Stimulated activated CD8-positive, alpha-beta memory T cell treated with anti-CD3 and anti-CD28 coated beads, Interleukin-2, amount 100 ng/mL, for 48 hours (primary cell): ENCODE data around the gene UTP11.

ENCODE experiments used
- DNase-seq, 2 donors: peaks; one replicate each; pipeline ENCODE4 v3.0.0-alpha.2; 2020; ENCODE audit warnings: low read depth in 2 of 2

The UTP11 gene

DNA sequence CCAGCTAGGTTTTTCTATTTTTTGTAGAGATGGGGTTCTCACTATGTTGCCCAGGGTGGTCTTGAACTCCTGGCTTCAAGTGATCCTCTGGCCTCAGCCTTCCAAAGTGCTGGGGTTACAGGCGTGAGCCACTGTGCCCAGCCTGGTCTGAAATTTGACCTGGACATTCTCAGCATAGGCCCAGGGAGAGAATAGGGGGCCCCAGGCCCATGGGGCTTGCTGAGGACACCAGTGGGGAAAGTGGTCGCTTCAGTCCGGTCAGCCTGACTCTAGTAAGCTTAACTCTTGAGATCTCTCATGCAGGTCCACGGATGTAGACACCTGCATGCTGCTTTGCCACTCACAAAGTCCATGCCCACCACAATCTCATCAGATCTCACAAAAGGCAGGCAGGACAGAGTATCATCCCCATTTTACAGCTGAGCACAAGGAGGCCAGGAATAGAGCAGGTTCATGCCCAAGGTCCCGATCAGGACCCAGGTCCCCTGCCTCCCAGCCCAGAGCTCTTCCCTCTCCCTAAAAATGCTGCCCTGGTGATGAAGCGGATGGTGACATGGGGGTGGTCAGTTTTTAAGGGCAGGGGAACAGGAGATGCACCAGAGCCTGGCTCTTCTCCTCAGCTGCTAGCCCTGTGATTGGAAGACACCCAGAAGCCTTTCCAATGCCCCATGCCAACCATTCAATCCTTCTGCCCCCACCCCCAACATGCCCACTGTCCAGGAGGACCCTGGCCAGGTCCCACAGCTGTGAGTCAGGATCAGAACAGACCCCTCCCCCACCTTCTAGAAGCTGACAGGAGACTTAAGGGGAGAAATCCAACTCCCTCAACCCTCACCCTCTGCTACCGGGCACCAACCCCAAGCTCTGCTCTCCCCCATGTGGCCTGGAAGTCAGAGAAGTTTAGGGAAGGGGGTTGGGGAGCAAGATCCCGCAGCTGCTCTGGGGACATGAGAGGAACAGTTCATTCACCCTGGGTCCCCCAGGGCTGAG, 9.0 kb upstream of the UTP11 start:
- DNase-seq = no peak

DNA sequence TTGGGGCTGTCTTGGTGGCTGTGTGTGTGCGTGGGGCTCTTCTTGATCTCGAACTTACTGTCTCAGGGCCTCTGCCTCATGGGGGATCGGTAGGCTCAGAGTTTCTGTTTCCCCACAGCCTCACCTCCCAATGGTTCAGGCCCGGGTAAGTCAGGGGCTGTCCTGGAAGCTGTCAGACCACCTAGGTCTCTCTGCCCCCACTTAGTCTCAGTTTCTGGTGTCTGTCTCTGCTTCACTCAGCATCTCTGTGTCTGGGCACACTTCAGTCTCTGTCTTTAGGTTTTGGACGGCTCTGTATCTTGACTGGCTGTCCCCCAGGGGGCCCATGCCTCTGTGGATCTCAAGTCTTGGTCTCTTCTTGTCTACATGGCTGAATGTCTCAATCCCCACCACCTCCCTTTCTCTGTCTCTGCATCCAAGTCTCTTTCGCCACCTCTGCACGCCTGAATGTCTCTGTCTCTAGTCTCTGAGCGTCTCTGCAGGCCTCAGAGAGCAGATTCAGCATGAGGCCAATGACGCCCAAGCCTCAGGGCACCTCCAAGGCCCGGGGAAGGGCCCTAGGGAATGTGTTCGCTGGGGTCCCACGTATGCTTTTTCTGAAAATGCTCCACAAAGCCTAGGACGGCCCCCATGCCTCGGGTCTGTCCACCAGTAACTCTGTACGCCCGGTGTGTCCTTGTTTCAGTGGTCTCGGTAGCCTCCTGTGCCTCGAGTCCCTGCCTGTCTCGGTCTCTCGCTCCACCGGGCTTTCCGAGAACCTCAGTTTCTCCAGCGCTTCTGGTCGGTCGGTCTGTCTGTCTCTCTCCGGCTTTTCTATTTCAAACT, 8.0 kb upstream of the UTP11 start:
- no peak for DNase-seq

DNA sequence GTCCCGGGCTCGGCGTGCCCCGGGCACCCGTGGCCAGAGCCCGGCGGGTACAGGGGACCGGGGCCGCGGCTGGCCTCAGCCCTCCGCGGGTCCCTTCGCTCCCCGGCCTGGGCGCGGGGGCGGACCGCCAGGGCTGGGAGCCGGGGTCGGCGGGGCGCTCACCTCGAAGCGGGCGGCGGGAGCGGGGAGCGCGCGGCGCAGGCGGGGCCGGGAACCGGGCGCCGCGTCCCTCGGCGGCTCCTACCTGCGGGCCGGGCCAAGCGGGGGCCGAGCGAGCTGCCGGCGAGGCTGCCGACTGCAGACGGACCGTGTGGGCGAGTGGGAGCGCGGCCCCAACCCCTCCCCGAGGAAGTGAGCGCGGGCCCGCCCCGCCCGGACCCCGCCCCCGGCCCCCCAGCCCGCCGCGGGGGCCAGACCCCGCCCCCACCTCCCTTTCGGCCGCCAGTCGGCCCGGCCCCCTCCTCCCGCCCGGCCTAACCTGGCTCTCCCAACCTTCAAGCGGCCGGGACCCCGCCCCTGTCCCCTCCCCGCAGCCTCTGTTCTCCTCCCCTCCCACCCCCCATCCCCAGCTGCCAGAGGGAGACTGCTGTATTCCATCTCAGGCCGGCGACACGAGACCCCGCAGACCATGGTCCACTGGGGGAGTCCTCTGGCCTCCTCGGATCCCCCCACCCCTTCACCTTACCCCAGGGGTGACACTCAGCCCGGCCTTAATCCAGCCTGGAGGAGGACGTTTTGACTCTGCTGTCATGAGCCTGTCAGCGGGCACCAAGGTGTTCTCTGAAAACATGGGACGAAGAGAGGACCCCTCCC, 7.1 kb upstream of the UTP11 start, which contains the start of gene FHL3:
TSS of gene FHL3 (minus strand) at position 320 of the 813 bp plus-strand sequence. CDS start 6,102 bp downstream, outside the sequence.
- DNase-seq = peak in 1 of 2 donors; percentile 46

DNA sequence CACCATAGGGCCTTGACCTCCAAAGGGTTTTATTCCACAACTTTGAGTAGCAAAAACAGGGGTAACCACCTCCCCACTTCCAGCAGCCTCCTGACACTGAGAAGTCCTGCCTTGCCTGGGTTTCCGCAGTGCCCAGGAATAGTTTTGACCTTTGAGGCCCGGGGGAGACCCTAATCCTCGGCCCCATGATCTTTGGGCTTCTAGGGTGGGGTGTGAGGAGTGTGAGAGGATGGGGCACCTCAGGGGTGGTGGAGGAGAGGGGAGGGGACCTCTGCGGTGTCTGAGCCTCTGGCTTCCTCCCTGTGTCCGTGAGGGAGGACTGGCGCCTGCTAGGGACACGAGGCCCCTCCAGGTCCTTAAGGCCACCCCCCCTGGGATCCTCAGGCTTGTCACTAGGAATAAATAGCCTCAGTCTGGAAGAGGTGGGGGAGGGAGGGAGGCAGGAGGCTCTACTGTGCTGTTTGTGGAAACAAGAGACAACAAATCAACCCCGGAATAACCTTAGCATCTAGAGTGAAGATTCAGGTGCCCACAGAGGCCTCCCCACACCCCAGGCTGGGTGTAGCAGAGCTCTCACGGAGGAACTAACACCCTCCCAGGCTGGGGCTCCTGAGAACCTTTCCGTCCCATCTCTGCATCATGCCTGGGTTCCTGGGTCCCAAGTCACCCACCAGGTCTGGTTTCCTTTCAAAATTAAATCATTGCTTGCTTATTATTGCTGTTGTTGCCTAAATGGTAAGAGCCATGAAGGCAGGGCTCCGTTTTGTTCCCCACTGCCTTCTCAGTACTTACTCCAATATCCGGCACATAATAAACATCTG, 6.3 kb upstream of the UTP11 start:
- no peak for DNase-seq

DNA sequence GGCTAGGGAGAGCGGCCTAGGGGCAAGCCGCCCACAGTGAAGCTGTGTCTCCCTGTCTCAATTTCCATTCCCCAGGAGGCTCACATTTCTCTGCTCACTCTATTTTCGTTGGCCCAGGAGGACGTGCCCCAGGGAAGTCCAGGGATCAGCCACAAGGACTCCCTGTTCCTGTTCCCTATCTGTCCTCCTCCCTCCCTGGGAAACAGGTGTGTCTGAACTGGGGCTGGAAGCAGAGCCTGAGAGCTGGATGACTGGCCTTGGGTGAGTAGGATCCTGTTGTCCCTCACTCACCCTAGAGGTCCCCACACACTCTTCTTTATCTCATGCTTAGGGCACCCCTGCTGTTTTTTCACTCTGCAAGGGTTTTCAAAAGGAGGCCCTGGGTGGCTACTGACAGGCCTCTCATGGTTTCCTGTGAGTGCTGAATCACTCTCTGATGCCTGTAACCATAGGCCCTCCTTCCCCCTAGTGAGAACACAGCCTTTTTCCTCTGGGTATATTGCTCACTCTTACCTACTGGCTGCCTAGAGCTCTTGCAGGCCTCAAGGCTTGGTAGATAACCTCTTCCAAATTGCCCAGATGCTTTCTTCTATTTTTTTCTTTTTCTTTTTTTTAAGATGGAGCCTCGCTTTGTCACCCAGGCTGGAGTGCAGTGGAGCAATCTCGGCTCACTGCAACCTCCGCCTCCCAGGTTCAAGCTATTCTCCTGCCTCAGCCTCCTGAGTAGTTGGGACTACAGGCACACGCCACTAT, 3.3 kb upstream of the UTP11 start:
- DNase-seq = peak in 1 of 2 donors; percentile 34

DNA sequence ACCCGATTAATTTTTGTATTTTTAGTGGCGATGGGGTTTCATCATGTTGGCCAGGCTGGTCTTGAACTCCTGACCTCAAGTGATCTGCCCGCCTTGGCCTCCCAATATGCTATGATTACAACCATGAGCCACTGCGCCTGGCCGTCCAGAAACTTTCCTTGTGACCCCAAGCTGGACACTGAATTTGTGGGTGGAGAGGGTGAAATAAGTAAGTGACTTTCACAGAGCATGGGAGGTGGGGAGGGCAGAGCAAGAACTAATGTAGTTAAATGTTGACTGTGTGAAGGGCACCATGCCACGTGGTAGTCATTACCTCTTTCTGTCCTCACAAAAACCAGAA, 2.7 kb upstream of the UTP11 start:
- DNase-seq = no peak

DNA sequence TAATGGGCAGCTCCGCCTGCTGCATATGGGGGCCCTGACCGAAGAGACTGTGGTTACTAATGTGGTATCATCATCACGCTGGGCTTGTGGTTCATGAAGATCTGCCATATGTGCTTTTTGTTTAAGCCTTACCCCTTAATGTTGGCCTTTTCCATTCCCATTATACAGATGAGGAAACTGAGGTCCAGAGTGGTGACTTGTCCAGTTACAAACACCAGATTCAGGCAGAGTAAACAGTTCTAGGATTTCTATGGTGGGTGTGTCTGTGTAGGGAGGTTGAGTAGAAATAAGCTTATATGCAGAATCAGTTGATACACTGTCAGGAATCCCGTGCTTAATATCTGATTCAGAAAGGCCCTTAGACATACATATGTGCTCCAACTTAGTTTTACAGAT, 691 bp downstream of the UTP11 start:
- DNase-seq = no peak

DNA sequence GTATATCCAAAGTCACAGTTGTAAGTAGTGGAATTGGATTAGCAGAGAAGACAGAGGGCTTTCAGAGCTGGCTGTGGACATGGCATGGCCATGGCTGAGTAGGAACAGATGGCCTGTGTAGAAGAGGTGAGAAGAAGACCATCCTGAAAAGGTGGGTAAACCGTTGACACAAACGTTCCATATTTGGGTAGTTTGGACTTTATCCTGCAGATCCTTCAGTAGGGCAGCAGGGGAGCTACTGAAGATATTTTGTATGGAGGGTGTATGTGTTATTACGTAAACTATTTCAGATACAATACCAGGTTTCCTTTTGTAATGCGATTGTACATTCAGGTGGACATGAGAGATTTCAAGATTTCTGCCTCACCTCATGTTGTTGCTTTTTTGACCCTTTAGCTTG, 1.6 kb downstream of the UTP11 start:
- no peak for DNase-seq

DNA sequence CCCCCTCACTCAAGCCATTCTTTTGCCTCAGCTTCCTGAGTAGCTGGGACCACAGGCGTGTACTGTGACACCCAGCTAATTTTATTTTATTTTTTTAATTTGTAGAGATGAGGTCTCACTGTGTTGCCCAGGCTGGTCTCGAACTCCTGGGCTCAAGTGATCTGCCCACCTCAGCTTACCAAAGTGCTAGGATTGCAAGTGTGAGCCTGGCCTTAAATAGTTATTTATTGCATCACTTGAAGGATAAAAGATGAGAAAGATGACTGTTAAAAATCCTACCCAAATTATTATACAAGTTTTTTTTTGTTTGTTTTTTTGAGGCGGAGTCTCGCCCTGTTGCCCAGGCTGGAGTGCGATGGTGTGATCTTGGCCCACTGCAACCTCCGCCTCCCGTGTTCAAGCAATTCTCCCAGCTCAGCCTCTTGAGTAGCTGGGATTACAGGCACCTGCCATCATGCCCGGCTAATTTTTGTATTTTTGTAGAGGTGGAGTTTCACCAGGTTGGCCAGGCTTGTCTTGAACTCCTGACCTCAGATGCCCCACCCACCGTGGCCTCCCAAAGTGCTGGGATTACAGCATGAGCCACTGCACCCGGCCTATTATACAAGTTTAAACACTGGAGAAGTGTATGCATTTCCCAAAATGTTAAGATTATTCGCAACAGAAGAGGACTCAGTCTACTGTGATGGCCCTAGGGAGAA, 2.3 kb downstream of the UTP11 start:
- DNase-seq = no peak

DNA sequence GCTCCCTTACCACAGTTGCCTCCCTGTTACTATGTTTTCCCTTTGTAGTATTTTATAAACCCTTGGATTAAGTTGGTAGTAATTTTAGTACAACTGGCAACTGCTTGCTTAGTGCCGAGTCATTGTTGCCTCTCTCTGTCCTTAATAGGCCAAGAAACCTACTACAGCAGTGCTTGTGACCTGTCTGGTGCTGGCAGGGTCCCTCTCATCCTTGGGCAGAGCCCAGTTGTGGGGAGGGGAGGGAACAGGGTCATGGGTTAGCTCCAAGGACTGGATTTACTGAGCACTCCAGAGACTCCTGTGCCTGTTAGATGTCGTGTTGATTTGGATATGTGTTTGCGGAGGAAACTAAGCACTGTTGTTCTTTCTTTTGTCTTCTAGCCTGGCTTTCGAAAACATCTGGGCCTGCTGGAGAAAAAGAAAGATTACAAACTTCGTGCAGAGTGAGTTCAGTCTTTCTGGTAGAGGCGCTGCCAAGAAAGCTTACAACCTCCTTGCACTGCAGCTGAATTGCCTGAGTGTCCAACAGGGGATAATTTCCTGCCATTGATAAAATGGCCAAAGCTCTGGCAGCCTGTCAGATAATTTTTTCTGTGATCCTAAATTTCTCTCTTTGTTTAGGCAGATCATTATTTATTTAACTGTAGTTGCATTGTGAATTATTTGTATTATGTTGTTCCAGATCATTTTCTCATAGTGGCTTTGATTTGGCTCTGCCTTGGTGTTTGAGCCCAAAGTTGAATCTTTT, 3.6 kb downstream of the UTP11 start:
- no peak for DNase-seq

DNA sequence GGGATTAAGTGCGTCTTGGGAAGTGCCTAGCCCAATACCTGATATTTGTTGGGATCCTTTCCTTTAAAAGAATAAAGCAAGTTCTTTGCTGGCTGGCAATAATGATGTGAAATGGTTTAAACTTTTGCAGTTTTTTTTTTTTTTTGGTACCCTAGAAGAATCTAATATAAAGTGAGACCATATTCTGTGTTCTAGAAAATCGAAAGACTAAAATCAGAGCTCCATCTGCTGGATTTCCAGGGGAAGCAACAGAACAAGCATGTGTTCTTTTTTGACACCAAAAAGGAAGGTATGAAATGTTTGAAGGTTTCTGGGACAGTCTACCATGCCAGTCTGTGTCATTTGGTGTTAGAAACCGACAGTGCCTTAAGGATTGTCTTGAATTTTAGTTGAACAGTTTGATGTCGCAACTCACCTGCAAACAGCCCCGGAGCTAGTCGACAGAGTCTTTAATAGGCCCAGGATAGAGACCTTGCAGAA, 6.4 kb downstream of the UTP11 start:
- no peak for DNase-seq

DNA sequence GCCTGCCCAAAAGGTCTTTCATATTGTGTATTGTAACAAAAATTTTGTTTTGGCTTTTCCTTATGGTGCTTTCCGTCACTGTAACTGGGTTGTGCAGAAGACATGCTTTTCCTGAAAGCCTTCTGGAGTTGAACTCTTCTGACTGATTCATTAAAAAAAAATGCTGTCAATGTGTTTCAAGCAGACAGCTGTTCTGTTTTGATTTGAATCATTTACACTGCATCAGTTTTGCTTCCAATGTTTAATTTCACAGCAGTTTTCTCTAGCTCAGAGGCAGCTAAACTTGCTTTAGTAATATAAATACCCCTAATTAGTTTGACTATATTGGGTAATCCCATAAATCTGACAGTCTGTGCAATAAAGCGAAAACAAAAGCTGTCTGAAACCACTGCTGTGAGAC, 7.9 kb downstream of the UTP11 start:
- no peak for DNase-seq

DNA sequence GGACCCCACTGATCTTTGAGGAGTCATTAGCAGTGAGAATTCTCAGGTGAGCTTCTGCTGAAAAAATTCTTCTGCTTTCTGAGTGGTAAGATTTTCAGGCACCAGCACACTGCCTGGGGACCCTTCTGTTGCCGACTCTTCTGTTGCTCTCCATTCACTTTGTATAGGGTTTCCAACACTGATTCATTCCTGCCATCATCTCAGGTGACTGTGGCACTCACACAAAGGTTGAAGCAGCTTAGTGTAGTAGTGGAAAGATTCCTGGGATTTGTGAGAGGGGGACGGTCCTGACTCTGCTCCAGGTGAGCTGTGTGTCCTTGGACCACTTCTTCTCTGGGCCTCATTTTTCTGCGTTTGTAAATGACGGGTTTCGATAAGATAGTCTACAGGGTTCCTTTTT, 9.4 kb downstream of the UTP11 start:
- DNase-seq = no peak

DNA sequence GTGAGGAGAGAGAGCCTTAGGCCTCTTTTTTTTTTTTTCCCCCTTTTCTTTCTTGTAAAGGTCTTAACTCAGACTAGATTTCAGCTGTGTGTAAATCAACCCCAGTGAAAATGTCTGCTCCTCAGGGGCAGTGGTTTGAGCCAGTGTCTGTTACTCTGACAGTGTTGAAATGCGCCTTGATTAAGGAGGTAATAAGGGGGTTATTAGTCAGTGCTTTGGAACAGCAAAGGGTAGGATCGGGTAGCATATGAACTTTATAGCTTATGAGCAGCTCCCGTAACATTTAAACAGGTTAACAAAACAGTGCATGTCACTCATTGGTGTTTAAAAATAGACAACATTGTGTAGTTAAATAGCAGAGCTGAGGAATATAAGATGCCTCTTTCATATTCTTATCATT, 10.3 kb downstream of the UTP11 start:
- DNase-seq = no peak

DNA sequence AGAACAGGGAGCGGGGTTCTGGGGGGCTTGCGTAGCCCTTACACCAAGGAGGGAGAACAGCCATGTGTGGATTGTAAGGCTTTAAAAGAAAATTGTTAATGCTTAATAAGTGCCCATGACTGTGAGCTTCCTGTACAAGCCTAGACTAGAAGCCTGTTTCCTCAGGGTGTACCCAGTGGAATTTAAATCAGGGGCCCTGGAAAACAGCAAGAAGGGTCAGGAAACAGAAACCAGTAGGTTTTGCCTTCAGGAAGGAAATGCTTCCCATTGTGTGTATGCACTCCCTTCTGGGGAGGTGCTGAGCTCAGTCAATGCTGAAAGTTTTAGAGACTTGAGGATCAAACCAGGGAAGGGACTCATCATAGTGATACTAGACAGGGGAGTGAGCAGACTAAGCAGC, 12.7 kb downstream of the UTP11 start:
- no peak for DNase-seq

DNA sequence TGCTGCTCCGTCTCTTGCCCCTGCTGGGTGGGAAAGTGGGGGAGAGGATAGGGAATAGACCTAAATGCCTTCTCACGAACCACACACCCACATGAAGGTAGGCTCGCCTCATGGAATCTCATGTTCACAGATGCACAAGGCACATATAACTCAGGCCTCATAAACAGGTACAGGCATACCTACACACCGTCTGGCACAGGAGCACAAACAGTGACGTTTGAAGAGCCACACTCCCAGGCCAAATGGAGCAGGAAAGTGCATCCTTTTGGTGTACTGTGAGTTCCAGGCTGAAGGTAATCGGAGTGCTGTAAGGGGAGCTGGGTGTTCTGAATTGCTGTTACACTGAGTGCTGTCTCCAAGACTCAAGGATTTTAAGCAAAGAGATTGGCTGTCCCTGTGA, 13.1 kb downstream of the UTP11 start:
- DNase-seq = no peak

DNA sequence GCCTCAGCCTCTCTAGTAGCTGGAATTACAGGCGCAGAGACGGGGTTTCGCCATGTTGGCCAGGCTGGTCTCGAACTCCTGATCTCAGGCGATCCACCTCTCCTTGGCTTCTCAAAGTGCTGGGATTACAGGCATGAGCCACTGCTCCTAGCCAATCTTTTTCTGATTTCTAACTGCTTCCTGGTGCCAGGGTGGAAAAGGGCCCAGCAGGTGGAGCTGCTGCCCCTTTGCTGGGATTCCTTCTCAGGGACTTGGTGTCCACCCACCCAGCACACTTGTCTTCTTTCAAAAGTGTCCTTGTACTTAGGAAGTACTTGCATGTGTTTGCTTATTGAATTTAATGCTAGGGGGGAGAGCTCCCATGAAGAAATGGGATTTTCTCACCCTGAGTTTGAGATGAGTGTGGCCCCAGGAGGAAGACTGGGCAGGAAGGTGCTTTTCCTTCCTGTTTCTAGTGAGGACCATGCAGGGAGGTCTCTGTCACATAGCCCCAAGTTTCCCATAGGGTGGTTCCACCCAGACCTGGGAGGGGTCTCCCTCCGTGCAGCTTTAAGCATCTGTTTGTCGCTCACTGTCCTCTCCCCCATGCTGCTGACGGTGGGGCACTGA, 14.2 kb downstream of the UTP11 start:
- DNase-seq = no peak
